Measurements from ENCODE around the gene EIF4A2. TPM values are rescaled to one million over a fixed set of nuclear protein-coding genes. Genes with fewer than 3 reads are reported as not detected.
"Not testable (repeated sequence)": the region's sequence is repeated elsewhere in the genome, so short reads cannot be mapped to it uniquely, and the experiment has no call there.

EIF4A2 gene
- total and polyA plus RNA-seq, 2 experiments from 2014 or later = 359 to 911 TPM

GRCh38 chr3:186806089-186807055 lies 23.0 kb downstream of the EIF4A2 start, which contains the start of gene RFC4:
Gene RFC4, minus strand, starts transcription at chr3:186806482. Its CDS starts 1,769 bp downstream, at chr3:186804713.
- H3K27ac ChIP-seq = peak within 1 kb of the TSS; percentile 98
- peaks cover 11% of the 10 kb centered on the region for H3K4me1 ChIP-seq (ENCODE audit: low read depth)
- peak within 1 kb of the TSS; percentile 87 for H3K4me3 ChIP-seq
- TF ChIP-seq CTCF (IDR thresholded peaks at IDR 0.05; ENCODE audit: low read depth, low read length) = no peak
- no peaks in the 10 kb centered on the region for H3K27me3 ChIP-seq
- H3K36me3 ChIP-seq = peaks cover 3% of the 10 kb centered on the region
- H3K9me3 ChIP-seq (ENCODE audit: low read depth) = no peaks in the 10 kb centered on the region
- peak; percentile 74 to 89 for DNase-seq (ENCODE audit: low read depth in 1 of 2, low spot score in 1 of 2)

GRCh38 chr3:186807231-186807630 lies 23.9 kb downstream of the EIF4A2 start:
- Histone ChIP-seq H3K36me3 (peaks cover 3% of the 10 kb centered on the region), H3K4me3 (peak overlapping the region; percentile 87), H3K27ac (peak overlapping the region; percentile 98), H3K27me3 (no peaks in the 10 kb centered on the region), H3K4me1 (ENCODE audit: low read depth) (peaks cover 11% of the 10 kb centered on the region), H3K9me3 (ENCODE audit: low read depth) (no peaks in the 10 kb centered on the region)
- no peak for TF ChIP-seq CTCF (IDR thresholded peaks at IDR 0.05; ENCODE audit: low read depth, low read length)
- DNase-seq (ENCODE audit: low read depth in 1 of 2, low spot score in 1 of 2) = no peak

GRCh38 chr3:186810336-186810996 lies 27.1 kb downstream of the EIF4A2 start:
- Histone ChIP-seq H3K27ac (no peak overlapping the region), H3K4me1 (ENCODE audit: low read depth) (peaks cover 8% of the 10 kb centered on the region), H3K27me3 (no peaks in the 10 kb centered on the region), H3K4me3 (no peak overlapping the region), H3K36me3 (no peaks in the 10 kb centered on the region), H3K9me3 (ENCODE audit: low read depth) (no peaks in the 10 kb centered on the region)
- DNase-seq (ENCODE audit: low read depth in 1 of 2, low spot score in 1 of 2) = no peak
- no peak for TF ChIP-seq CTCF (IDR thresholded peaks at IDR 0.05; ENCODE audit: low read depth, low read length)

- DNase-seq (ENCODE audit: low read depth in 1 of 2, low spot score in 1 of 2); H3K4me3 ChIP-seq; H3K4me1 ChIP-seq (ENCODE audit: low read depth); H3K27me3 ChIP-seq; H3K9me3 ChIP-seq (ENCODE audit: low read depth); H3K27ac ChIP-seq; H3K36me3 ChIP-seq: not testable (repeated sequence)
Measured at GRCh38 chr3:186811313-186811712, 27.9 kb downstream of the EIF4A2 start.

- no peak overlapping the region for H3K4me3 ChIP-seq
- H3K4me1 ChIP-seq (ENCODE audit: low read depth) = no peaks in the 10 kb centered on the region
- no peaks in the 10 kb centered on the region for H3K27me3 ChIP-seq
- DNase-seq (ENCODE audit: low read depth in 1 of 2, low spot score in 1 of 2) = no peak
- TF ChIP-seq CTCF (IDR thresholded peaks at IDR 0.05; ENCODE audit: low read depth, low read length) = no peak
- no peaks in the 10 kb centered on the region for H3K9me3 ChIP-seq (ENCODE audit: low read depth)
- no peak overlapping the region for H3K27ac ChIP-seq
- no peaks in the 10 kb centered on the region for H3K36me3 ChIP-seq
Measured at GRCh38 chr3:186814100-186814499, 30.7 kb downstream of the EIF4A2 start.

- Histone ChIP-seq H3K27me3 (no peaks in the 10 kb centered on the region), H3K27ac (no peak overlapping the region), H3K9me3 (ENCODE audit: low read depth) (no peaks in the 10 kb centered on the region), H3K4me1 (ENCODE audit: low read depth) (no peaks in the 10 kb centered on the region), H3K4me3 (no peak overlapping the region), H3K36me3 (no peaks in the 10 kb centered on the region)
- no peak for TF ChIP-seq CTCF (IDR thresholded peaks at IDR 0.05; ENCODE audit: low read depth, low read length)
- DNase-seq (ENCODE audit: low read depth in 1 of 2, low spot score in 1 of 2) = peak in 1 of 2 donors; percentile 81
Measured at GRCh38 chr3:186815435-186815834, 32.1 kb downstream of the EIF4A2 start.
